SU-DHL-6 (cell line): Measurements from ENCODE around the gene HIVEP3.

Source experiments
- CTCF ChIP-seq: fragments of 200-600 bp; sonication (generic); IDR thresholded peaks from one replicate; pipeline ENCODE4 v1.5.1; 2017; ENCODE audit warnings: antibody characterized with exemption, mild to moderate bottlenecking, low read length, moderate library complexity; ENCODE audit not compliant: insufficient read depth, poor library complexity, severe bottlenecking
- EZH2phosphoT487 ChIP-seq: fragments of 200-600 bp; sonication (generic), shearing (Covaris generic); conservative IDR thresholded peaks from 2 replicates; pipeline ENCODE4 v1.6.1; 2018; ENCODE audit warnings: mild to moderate bottlenecking, antibody characterized with exemption, low read length, moderate library complexity, mixed read lengths

DNA sequence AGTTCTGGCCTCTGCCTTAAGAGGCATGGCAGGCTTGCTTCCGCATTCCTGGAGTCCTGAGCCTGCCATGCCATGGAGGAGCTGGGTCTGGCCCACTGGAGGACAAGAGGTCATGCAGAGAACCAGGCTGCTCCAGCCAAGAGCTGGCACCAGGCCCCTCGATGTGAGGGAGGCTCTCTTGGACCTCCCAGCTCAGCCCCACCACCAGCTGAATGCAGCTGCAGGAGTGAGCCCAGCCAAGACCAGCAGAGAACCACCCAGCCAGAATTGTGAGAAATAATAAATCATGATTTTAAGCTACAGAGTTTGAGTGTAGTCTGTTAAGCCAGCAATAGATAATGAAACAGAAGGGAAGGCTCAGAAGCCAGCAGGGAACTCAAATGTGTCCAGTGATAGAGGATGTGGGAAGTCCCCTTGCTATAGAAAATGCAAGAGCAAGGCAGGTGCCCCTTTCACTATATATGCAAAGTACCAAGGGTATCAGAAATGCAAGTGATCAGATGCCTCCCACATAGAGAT is 118.4 kb downstream of the HIVEP3 start:
- no peak for TF ChIP-seq CTCF
- no peak for TF ChIP-seq EZH2phosphoT487
